Measurements from ENCODE around the gene RNF208. TPM values are rescaled to one million over a fixed set of nuclear protein-coding genes. Genes with fewer than 3 reads are reported as not detected.

Gene RNF208
- total and polyA plus RNA-seq, 9 of the 15 experiments (the other 6 are each of a cell fraction or from before 2014, with no cell fraction given): 0.15 to 6.9 (median 0.50) TPM; not detected in 2

DNA sequence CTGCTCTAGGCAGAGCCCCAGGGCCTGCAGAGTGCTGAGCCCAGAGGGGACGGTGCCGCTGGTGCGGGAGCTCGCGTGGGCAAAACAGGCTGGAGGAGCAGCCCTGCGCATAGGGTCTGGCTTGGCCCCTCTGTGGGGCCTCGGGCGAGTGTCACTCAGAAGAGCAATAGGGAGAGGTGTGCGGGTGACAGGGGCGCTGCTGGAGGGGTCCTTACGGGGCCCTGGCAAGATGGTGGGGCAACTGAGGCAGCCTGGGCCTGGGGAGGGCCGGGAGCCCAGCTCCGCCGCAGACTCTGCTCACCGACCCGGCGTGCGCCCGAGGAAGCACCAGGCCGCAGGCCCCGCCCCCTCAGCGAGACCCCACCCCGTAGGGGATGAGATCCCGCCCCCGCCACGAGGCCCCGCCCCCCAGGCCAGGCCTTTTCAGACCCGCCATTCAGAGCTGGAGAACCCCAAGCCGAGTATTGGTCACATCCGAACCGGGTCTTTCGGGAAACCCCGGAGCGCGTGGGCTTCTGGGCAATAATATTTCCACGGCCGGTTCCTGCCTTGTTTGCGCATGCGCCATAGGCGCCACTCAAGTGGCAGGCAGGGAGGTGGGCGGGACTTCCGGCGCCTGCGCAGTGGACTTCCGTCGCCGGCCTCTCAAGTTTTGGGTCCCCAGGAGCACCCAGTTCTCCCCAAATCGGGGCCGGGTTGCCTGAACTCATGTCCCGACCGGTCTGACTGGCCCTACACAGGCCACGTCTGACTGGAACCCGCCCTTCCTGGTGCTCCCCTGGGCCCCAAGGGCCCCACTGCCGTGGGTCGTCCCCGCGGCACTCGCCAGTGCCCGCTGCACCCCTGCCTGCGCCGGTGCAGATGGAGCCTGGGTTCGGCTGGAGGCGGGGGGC, 1.3 kb upstream of the RNF208 start (continued):
- TF ChIP-seq TOE1 (IDR thresholded peaks at IDR 0.05; ENCODE audit: borderline replicate concordance): peak; percentile 56; the same call in 1 of the 2 replicates
- no peak for TF ChIP-seq TOE1 (CRISPR knock-in tag; IDR thresholded peaks at IDR 0.05; ENCODE audit: borderline replicate concordance, low read depth)
- TF ChIP-seq MTA2 (IDR thresholded peaks at IDR 0.05; ENCODE audit: low read depth): no peak
- no peak for TF ChIP-seq CBFB (CRISPR knock-in tag; IDR thresholded peaks at IDR 0.05)
- TF ChIP-seq ZNF3 (CRISPR knock-in tag; IDR thresholded peaks at IDR 0.05): no peak
- TF ChIP-seq KLF1 (tag; IDR thresholded peaks at IDR 0.05): no peak
- TF ChIP-seq, protein P1, sequence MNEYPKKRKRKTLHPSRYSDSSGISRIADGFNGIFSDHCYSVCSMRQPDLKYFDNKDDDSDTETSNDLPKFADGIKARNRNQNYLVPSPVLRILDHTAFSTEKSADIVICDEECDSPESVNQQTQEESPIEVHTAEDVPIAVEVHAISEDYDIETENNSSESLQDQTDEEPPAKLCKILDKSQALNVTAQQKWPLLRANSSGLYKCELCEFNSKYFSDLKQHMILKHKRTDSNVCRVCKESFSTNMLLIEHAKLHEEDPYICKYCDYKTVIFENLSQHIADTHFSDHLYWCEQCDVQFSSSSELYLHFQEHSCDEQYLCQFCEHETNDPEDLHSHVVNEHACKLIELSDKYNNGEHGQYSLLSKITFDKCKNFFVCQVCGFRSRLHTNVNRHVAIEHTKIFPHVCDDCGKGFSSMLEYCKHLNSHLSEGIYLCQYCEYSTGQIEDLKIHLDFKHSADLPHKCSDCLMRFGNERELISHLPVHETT (CRISPR knock-in tag; conservative IDR thresholded peaks at IDR 0.05 in 1 of 2, IDR thresholded peaks at IDR 0.05 in 1 of 2): peak in 1 of 2 experiments; percentile 85; a peak in 2 of 4 replicates
- no peak for TF ChIP-seq DNMT1 (IDR thresholded peaks at IDR 0.05)
- TF ChIP-seq, protein P2, sequence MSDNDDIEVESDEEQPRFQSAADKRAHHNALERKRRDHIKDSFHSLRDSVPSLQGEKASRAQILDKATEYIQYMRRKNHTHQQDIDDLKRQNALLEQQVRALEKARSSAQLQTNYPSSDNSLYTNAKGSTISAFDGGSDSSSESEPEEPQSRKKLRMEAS (CRISPR knock-in tag; IDR thresholded peaks at IDR 0.05): 0 out of 2 replicates have a peak, but pooled peaks have one; percentile 11
- TF ChIP-seq, protein P3, sequence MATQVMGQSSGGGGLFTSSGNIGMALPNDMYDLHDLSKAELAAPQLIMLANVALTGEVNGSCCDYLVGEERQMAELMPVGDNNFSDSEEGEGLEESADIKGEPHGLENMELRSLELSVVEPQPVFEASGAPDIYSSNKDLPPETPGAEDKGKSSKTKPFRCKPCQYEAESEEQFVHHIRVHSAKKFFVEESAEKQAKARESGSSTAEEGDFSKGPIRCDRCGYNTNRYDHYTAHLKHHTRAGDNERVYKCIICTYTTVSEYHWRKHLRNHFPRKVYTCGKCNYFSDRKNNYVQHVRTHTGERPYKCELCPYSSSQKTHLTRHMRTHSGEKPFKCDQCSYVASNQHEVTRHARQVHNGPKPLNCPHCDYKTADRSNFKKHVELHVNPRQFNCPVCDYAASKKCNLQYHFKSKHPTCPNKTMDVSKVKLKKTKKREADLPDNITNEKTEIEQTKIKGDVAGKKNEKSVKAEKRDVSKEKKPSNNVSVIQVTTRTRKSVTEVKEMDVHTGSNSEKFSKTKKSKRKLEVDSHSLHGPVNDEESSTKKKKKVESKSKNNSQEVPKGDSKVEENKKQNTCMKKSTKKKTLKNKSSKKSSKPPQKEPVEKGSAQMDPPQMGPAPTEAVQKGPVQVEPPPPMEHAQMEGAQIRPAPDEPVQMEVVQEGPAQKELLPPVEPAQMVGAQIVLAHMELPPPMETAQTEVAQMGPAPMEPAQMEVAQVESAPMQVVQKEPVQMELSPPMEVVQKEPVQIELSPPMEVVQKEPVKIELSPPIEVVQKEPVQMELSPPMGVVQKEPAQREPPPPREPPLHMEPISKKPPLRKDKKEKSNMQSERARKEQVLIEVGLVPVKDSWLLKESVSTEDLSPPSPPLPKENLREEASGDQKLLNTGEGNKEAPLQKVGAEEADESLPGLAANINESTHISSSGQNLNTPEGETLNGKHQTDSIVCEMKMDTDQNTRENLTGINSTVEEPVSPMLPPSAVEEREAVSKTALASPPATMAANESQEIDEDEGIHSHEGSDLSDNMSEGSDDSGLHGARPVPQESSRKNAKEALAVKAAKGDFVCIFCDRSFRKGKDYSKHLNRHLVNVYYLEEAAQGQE (IDR thresholded peaks at IDR 0.05; ENCODE audit: borderline replicate concordance): no peak
- TF ChIP-seq, protein P3 (CRISPR knock-in tag; IDR thresholded peaks at IDR 0.05; ENCODE audit: low read depth): peak; percentile 68; the same call in 1 of the 2 replicates
- TF ChIP-seq CEBPB (tag; IDR thresholded peaks at IDR 0.05): no peak
- TF ChIP-seq POLR3A (IDR thresholded peaks at IDR 0.05; ENCODE audit: borderline replicate concordance, extremely low read depth, insufficient read depth, insufficient read length): no peak
- TF ChIP-seq, protein P4, sequence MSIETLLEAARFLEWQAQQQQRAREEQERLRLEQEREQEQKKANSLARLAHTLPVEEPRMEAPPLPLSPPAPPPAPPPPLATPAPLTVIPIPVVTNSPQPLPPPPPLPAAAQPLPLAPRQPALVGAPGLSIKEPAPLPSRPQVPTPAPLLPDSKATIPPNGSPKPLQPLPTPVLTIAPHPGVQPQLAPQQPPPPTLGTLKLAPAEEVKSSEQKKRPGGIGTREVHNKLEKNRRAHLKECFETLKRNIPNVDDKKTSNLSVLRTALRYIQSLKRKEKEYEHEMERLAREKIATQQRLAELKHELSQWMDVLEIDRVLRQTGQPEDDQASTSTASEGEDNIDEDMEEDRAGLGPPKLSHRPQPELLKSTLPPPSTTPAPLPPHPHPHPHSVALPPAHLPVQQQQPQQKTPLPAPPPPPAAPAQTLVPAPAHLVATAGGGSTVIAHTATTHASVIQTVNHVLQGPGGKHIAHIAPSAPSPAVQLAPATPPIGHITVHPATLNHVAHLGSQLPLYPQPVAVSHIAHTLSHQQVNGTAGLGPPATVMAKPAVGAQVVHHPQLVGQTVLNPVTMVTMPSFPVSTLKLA (conservative IDR thresholded peaks at IDR 0.05): peak; percentile 72 to 77
- TF ChIP-seq FOSL1 (tag; conservative IDR thresholded peaks at IDR 0.05): no peak; the same call in 1 of the 2 replicates

All from K562 (cell line).